ENCODE data around the gene SLC30A2. TPM values are rescaled to one million over a fixed set of nuclear protein-coding genes. Genes with fewer than 3 reads are reported as not detected.

Gene SLC30A2
- total RNA-seq, 1 experiment from 2014 or later, result 3.0 TPM

GRCh38 chr1:26023826-26024225 is 22.1 kb downstream of the SLC30A2 start:
- H3K27me3 ChIP-seq (replicated peaks; ENCODE audit: control insufficient read depth, insufficient read depth, low read length), result no peaks in the 10 kb centered on the region
- CTCF ChIA-PET, result no interaction called here
- Mint-ChIP-seq H3K27ac (ENCODE audit: unreplicated experiment) (no peak overlapping the region), H3K4me1 (ENCODE audit: low read depth, unreplicated experiment) (peaks cover 7% of the 10 kb centered on the region), H3K27me3 (ENCODE audit: insufficient read depth, unreplicated experiment) (no peaks in the 10 kb centered on the region), H3K4me3 (ENCODE audit: unreplicated experiment) (no peak overlapping the region), H3K9me3 (ENCODE audit: unreplicated experiment) (no peaks in the 10 kb centered on the region), H3K36me3 (ENCODE audit: insufficient read depth, unreplicated experiment) (no peaks in the 10 kb centered on the region)
- H3K9me3 ChIP-seq, result no peaks in the 10 kb centered on the region
- no peaks in the 10 kb centered on the region for H3K36me3 ChIP-seq (ENCODE audit: control insufficient read depth, insufficient read depth, low read length)
- intact Hi-C loops (cut with micrococcal nuclease; ENCODE audit: unreplicated experiment), result no loop called here
- BruUV-seq (replicated peaks), result no TSS peak
- POLR2A ChIA-PET, result no interaction called here
- H3K4me1 ChIP-seq, result no peaks in the 10 kb centered on the region
- TF ChIP-seq CTCF (IDR thresholded peaks at IDR 0.05; ENCODE audit: insufficient read depth in 1 of 2, low read depth in 1 of 2, low read length in 1 of 2, severe bottlenecking in 1 of 2, unreplicated experiment in 1 of 2), result no peak
- DNase-seq, result no peak
- no peak overlapping the region for H3K4me3 ChIP-seq (ENCODE audit: low read depth, low read length)

GRCh38 chr1:26023009-26023408 is 22.9 kb downstream of the SLC30A2 start:
- no peak for TF ChIP-seq CTCF (IDR thresholded peaks at IDR 0.05; ENCODE audit: insufficient read depth in 1 of 2, low read depth in 1 of 2, low read length in 1 of 2, severe bottlenecking in 1 of 2, unreplicated experiment in 1 of 2)
- Mint-ChIP-seq H3K9me3 (ENCODE audit: unreplicated experiment) (no peaks in the 10 kb centered on the region), H3K36me3 (ENCODE audit: insufficient read depth, unreplicated experiment) (no peaks in the 10 kb centered on the region), H3K27ac (ENCODE audit: unreplicated experiment) (no peak overlapping the region), H3K27me3 (ENCODE audit: insufficient read depth, unreplicated experiment) (no peaks in the 10 kb centered on the region), H3K4me3 (ENCODE audit: unreplicated experiment) (no peak overlapping the region), H3K4me1 (ENCODE audit: low read depth, unreplicated experiment) (peaks cover 7% of the 10 kb centered on the region)
- no peaks in the 10 kb centered on the region for H3K27me3 ChIP-seq (replicated peaks; ENCODE audit: control insufficient read depth, insufficient read depth, low read length)
- H3K4me1 ChIP-seq, result no peaks in the 10 kb centered on the region
- POLR2A ChIA-PET, result no interaction called here
- H3K9me3 ChIP-seq, result no peaks in the 10 kb centered on the region
- intact Hi-C loops (cut with micrococcal nuclease; ENCODE audit: unreplicated experiment), result no loop called here
- DNase-seq, result no peak
- BruUV-seq (replicated peaks), result no TSS peak
- CTCF ChIA-PET, result interaction anchor here (1.0 kb wide), 1 partner anchor 122 kb away, joined by 6 read pairs; no protein-coding TSS in a partner anchor
- no peaks in the 10 kb centered on the region for H3K36me3 ChIP-seq (ENCODE audit: control insufficient read depth, insufficient read depth, low read length)
- no peak overlapping the region for H3K4me3 ChIP-seq (ENCODE audit: low read depth, low read length)

GRCh38 chr1:26022404-26022779 is 23.5 kb downstream of the SLC30A2 start:
- no peaks in the 10 kb centered on the region for H3K27me3 ChIP-seq (replicated peaks; ENCODE audit: control insufficient read depth, insufficient read depth, low read length)
- intact Hi-C loops (cut with micrococcal nuclease; ENCODE audit: unreplicated experiment), result no loop called here
- no peaks in the 10 kb centered on the region for H3K36me3 ChIP-seq (ENCODE audit: control insufficient read depth, insufficient read depth, low read length)
- CTCF ChIA-PET, result interaction anchor here (1.0 kb wide), 1 partner anchor 123 kb away, joined by 6 read pairs; no protein-coding TSS in a partner anchor
- no TSS peak for BruUV-seq (replicated peaks)
- no peaks in the 10 kb centered on the region for H3K9me3 Mint-ChIP-seq (ENCODE audit: unreplicated experiment)
- H3K4me1 Mint-ChIP-seq (ENCODE audit: low read depth, unreplicated experiment), result peaks cover 7% of the 10 kb centered on the region
- H3K4me3 ChIP-seq (ENCODE audit: low read depth, low read length), result no peak overlapping the region
- no peak for DNase-seq
- no peaks in the 10 kb centered on the region for H3K4me1 ChIP-seq
- no peaks in the 10 kb centered on the region for H3K27me3 Mint-ChIP-seq (ENCODE audit: insufficient read depth, unreplicated experiment)
- no peak overlapping the region for H3K4me3 Mint-ChIP-seq (ENCODE audit: unreplicated experiment)
- no peaks in the 10 kb centered on the region for H3K9me3 ChIP-seq
- POLR2A ChIA-PET, result no interaction called here
- no peaks in the 10 kb centered on the region for H3K36me3 Mint-ChIP-seq (ENCODE audit: insufficient read depth, unreplicated experiment)
- no peak overlapping the region for H3K27ac Mint-ChIP-seq (ENCODE audit: unreplicated experiment)
- TF ChIP-seq CTCF (IDR thresholded peaks at IDR 0.05; ENCODE audit: insufficient read depth in 1 of 2, low read depth in 1 of 2, low read length in 1 of 2, severe bottlenecking in 1 of 2, unreplicated experiment in 1 of 2), result no peak

Measured in Caco-2 (cell line).